B cell (primary cell): Measurements from ENCODE around the gene CAV1.

ENCODE experiments used
- EZH2 ChIP-seq: IDR thresholded peaks from 2 replicates; pipeline ENCODE4 v1.6.1; 2012; ENCODE audit warnings: borderline replicate concordance, low read depth, mild to moderate bottlenecking, moderate library complexity, low read length; ENCODE audit not compliant: insufficient read depth, poor library complexity, severe bottlenecking
- TF ChIP-seq, protein P1 (sequence below): fragments of 200-600 bp; IDR thresholded peaks from one replicate; pipeline ENCODE4 v1.8.0; 2022; ENCODE audit warnings: antibody characterized with exemption, mild to moderate bottlenecking

DNA sequence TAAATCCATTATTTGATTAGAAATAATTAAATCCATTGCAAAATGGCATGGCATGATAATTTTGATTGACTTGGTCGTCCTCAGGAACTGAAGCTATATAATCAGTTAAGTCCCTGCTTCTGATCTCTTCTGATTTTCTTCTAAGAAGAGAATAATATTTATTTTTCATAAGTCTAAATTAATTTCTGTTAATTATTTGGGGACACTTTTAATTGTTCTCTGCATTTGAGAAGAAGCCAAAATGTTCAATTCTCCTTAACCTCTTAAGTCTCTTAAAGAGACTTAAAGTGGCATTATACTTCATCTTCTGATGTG lies 67.2 kb downstream of the CAV1 start:
- TF ChIP-seq, protein P1, sequence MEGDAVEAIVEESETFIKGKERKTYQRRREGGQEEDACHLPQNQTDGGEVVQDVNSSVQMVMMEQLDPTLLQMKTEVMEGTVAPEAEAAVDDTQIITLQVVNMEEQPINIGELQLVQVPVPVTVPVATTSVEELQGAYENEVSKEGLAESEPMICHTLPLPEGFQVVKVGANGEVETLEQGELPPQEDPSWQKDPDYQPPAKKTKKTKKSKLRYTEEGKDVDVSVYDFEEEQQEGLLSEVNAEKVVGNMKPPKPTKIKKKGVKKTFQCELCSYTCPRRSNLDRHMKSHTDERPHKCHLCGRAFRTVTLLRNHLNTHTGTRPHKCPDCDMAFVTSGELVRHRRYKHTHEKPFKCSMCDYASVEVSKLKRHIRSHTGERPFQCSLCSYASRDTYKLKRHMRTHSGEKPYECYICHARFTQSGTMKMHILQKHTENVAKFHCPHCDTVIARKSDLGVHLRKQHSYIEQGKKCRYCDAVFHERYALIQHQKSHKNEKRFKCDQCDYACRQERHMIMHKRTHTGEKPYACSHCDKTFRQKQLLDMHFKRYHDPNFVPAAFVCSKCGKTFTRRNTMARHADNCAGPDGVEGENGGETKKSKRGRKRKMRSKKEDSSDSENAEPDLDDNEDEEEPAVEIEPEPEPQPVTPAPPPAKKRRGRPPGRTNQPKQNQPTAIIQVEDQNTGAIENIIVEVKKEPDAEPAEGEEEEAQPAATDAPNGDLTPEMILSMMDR = peak; percentile 63
- no peak for TF ChIP-seq EZH2
